PC-9 (cell line): ENCODE measurements around the gene THOC2.

Source experiments
- CTCF ChIP-seq: fragments of 200-600 bp; sonication (generic); conservative IDR thresholded peaks from 2 replicates; pipeline ENCODE4 v1.6.1; 2017; ENCODE audit warnings: mixed run types, antibody characterized with exemption, mild to moderate bottlenecking, moderate library complexity
- EZH2 ChIP-seq: fragments of 200-600 bp; sonication (generic); IDR thresholded peaks from 2 replicates; pipeline ENCODE4 v1.8.0; 2017; ENCODE audit warnings: antibody characterized with exemption, low read depth

GRCh38 chrX:123773258-123773988, 40.6 kb upstream of the THOC2 start:
- TF ChIP-seq CTCF (no peak), EZH2 (no peak)
